Thoracic aorta (tissue), 2 donors: Measurements from ENCODE around the gene TSHZ2. TPM values are rescaled to one million over a fixed set of nuclear protein-coding genes. Genes with fewer than 3 reads are reported as not detected.
"Not testable (repeated sequence)": the region's sequence is repeated elsewhere in the genome, so short reads cannot be mapped to it uniquely, and the experiment has no call there.

Source experiments
- ATAC-seq: fragments of 150-250 bp; one replicate; pipeline ENCODE4 v1.8.0; 2017; ENCODE audit warnings: low read depth; ENCODE audit not compliant: insufficient number of reproducible peaks, low FRiP score
- DNase-seq: peaks from one replicate; pipeline ENCODE4 v3.0.0-alpha.2; 2020; ENCODE audit warnings: low spot score
- H3K27ac ChIP-seq, 2 donors: fragments of 200-600 bp; sonication (generic); 1 replicate in 1 of 2; 2 replicates in 1 of 2; pipeline ENCODE4 v1.5.1; 2016; ENCODE audit warnings: mild to moderate bottlenecking in 2 of 2, moderate library complexity in 2 of 2
- H3K27me3 ChIP-seq: fragments of 200-600 bp; sonication (generic); replicated peaks from 2 replicates; pipeline ENCODE4 v1.6.0; 2016; ENCODE audit warnings: mild to moderate bottlenecking; ENCODE audit not compliant: insufficient read depth
- H3K36me3 ChIP-seq: fragments of 200-600 bp; sonication (generic); one replicate; pipeline ENCODE4 v1.5.1; 2016
- H3K4me1 ChIP-seq, 2 donors: fragments of 200-600 bp; sonication (generic); 1 replicate in 1 of 2; 2 replicates in 1 of 2; pipeline versions ENCODE4 v1.5.1 to v1.6.0; 2016; ENCODE audit warnings: low read depth in 2 of 2, mild to moderate bottlenecking in 1 of 2; ENCODE audit not compliant: control insufficient read depth in 1 of 2
- H3K4me3 ChIP-seq: fragments of 200-600 bp; sonication (generic); 2 replicates; pipeline ENCODE4 v1.5.1; 2016; ENCODE audit warnings: mild to moderate bottlenecking
- H3K9me3 ChIP-seq: fragments of 200-600 bp; sonication (generic); 2 replicates; pipeline ENCODE4 v1.5.1; 2016
- total RNA-seq, 2 donors: library from RNA; depleted of rRNA; stranded (reverse); fragments of >200 nt; gene quantifications; one replicate each; pipeline versions ENCODE4 v1.1.0 to v1.2.3, GENCODE V29; 2016
- TF ChIP-seq, protein P1 (sequence below): fragments of 200-600 bp; sonication (generic); IDR thresholded peaks from one replicate; pipeline ENCODE4 v1.5.1; 2019; ENCODE audit warnings: antibody characterized with exemption

TSHZ2 gene
- total RNA-seq, 2 donors from 2014 or later: 8.4 to 32.6 TPM

DNA sequence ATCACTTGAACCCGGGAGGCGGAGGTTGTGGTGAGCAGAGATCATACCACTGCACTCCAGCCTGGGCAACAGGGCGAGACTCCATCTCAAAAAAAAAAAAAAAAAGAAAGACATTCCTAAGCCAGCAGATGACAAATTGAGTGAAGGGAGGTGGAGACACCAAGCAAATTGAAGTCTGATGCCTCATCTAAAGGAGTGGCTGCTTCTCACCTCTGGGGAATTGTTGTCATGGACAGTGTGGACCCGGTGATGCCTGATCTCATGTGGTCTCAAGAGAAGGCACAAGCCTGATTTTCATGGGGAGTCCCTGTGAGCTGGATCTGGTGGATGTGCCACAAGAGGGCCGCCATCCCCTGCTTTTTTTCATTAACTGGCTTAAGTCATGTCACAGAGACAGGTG lies 349.4 kb downstream of the TSHZ2 start:
- Histone ChIP-seq H3K9me3 (no peaks in the 10 kb centered on the region), H3K36me3 (no peaks in the 10 kb centered on the region), H3K4me1 (no peaks in the 10 kb centered on the region), H3K27ac (no peak overlapping the region), H3K4me3 (no peak overlapping the region), H3K27me3 (no peaks in the 10 kb centered on the region)
- TF ChIP-seq, protein P1, sequence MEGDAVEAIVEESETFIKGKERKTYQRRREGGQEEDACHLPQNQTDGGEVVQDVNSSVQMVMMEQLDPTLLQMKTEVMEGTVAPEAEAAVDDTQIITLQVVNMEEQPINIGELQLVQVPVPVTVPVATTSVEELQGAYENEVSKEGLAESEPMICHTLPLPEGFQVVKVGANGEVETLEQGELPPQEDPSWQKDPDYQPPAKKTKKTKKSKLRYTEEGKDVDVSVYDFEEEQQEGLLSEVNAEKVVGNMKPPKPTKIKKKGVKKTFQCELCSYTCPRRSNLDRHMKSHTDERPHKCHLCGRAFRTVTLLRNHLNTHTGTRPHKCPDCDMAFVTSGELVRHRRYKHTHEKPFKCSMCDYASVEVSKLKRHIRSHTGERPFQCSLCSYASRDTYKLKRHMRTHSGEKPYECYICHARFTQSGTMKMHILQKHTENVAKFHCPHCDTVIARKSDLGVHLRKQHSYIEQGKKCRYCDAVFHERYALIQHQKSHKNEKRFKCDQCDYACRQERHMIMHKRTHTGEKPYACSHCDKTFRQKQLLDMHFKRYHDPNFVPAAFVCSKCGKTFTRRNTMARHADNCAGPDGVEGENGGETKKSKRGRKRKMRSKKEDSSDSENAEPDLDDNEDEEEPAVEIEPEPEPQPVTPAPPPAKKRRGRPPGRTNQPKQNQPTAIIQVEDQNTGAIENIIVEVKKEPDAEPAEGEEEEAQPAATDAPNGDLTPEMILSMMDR: no peak
- no peak for DNase-seq
- ATAC-seq: no peak

DNA sequence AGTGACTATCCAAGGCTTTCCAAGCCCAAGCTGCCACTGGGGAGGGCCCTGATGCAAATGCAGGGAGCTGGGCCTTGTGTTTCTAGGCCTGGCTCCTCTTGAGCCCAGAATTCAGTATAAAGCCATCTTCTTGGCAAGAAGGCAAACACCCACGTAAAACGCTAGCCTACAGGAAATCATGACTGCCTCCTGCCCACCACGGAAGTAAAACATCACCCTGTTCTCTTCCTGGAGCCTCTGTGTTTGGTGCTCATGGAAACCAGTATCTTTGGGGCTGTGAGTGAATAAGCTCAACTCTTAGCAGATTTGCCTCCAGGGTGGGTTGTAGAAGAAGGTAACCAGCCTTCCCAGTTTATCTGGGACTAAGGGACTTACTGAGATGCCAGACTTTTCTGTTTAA lies 350.5 kb downstream of the TSHZ2 start:
- H3K4me1 ChIP-seq: no peaks in the 10 kb centered on the region
- H3K36me3 ChIP-seq: no peaks in the 10 kb centered on the region
- TF ChIP-seq, protein P1: no peak
- H3K4me3 ChIP-seq: no peak overlapping the region
- DNase-seq (no peak), ATAC-seq (no peak)
- H3K27ac ChIP-seq: no peak overlapping the region
- no peaks in the 10 kb centered on the region for H3K9me3 ChIP-seq
- no peaks in the 10 kb centered on the region for H3K27me3 ChIP-seq

DNA sequence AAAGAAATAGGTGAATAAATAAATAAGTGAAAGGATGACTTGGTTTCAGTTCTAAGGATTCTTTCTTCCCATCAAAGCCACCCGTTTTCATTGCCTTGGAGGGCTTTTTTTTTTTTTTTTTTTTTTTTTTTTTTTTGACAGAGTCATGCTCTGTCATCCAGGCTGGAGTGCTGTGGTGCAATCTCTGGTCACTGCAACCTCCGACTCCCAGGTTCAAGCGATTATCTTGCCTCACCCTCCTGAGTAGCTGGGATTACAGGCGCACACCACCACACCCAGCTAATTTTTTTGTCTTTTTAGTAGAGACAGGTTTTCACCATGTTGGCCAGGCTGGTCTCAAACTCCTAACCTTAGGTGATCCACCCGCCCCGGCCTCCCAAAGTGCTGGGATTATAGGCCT lies 351.3 kb downstream of the TSHZ2 start:
- ATAC-seq, H3K36me3 ChIP-seq, DNase-seq, H3K4me1 ChIP-seq, H3K27me3 ChIP-seq, H3K27ac ChIP-seq, H3K4me3 ChIP-seq, H3K9me3 ChIP-seq: not testable (repeated sequence)

DNA sequence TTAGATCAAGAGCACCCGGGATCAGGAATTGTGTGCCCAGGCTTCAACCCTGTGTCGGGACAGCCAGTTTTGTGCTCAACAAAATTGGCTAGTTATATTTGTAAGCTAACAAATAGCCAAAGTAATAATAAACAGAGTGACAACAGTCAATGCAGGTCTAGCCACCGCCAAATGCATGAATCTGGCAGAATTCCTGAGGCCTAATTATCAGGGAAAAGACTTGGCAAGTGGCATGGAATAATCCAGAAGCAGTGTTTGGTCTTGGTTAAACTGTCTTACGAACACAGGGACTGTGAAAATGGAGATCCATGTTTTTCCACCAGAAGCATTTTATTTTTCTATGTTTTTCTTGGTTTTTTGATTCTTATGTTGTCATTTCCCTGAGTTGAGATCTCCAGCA lies 352.7 kb downstream of the TSHZ2 start:
- H3K27ac ChIP-seq: no peak overlapping the region
- no peaks in the 10 kb centered on the region for H3K27me3 ChIP-seq
- no peak for ATAC-seq
- H3K4me3 ChIP-seq: no peak overlapping the region
- TF ChIP-seq, protein P1: no peak
- no peaks in the 10 kb centered on the region for H3K4me1 ChIP-seq
- no peaks in the 10 kb centered on the region for H3K9me3 ChIP-seq
- no peak for DNase-seq
- H3K36me3 ChIP-seq: no peaks in the 10 kb centered on the region

DNA sequence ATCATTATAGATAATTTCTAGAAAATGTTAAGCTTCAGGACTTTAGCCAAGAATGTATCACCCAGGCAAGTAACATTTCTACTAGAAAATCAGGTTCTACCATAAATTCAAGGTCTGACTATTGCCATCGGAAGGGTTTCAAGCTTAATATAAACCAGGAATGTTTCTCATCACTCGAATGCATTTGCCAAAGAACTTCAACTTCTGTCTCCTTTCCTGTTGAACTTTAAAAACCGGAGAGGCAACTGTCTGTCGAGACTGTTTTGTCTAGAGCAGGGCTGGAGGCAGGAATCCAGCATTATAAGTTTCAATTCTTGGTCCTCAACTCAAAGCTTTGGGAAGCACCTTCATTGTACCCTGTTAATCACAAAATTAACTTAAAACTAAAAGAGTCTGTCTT lies 356.8 kb downstream of the TSHZ2 start:
- Histone ChIP-seq H3K4me3 (no peak overlapping the region), H3K9me3 (no peaks in the 10 kb centered on the region), H3K36me3 (no peaks in the 10 kb centered on the region), H3K4me1 (no peaks in the 10 kb centered on the region), H3K27me3 (no peaks in the 10 kb centered on the region), H3K27ac (no peak overlapping the region)
- ATAC-seq (no peak), DNase-seq (no peak)
- TF ChIP-seq, protein P1: no peak

DNA sequence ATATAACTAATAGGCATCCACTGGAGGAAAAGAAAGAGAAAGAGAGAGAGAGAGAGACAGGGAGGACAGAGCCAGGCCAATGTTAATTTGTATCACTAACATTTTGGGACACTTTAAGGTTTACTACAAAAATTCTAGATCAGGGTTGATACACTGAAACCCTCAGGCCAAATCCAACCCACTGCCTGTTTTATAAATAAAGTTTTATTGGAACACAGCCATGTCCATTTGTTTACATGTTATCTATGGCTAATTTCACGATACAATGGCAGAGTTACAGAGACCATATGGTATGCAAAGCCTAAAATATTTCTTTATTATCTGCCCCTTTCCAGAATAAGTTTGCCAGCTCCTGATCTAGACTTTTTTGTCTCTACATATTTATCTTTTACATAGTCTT lies 357.6 kb downstream of the TSHZ2 start:
- Histone ChIP-seq H3K9me3 (no peaks in the 10 kb centered on the region), H3K36me3 (no peaks in the 10 kb centered on the region), H3K27ac (no peak overlapping the region), H3K4me1 (no peaks in the 10 kb centered on the region), H3K27me3 (no peaks in the 10 kb centered on the region), H3K4me3 (no peak overlapping the region)
- DNase-seq (no peak), ATAC-seq (no peak)
- TF ChIP-seq, protein P1: no peak
